ENCODE measurements around the gene CBR4.

GRCh38 chr4:168945291-168945690 lies 64.8 kb downstream of the CBR4 start:
- TF ChIP-seq CTCF (IDR thresholded peaks at IDR 0.05; ENCODE audit: low read depth, low read length, poor library complexity, severe bottlenecking), result no peak
- TF ChIP-seq EZH2phosphoT487 (IDR thresholded peaks at IDR 0.05; ENCODE audit: borderline replicate concordance, low read length), result no peak
